Adipocyte (in vitro differentiated cells): Measurements from ENCODE around the gene MAGEB10.
"Not testable (repeated sequence)": the region's sequence is repeated elsewhere in the genome, so short reads cannot be mapped to it uniquely, and the experiment has no call there.

Experiments
- DNase-seq: peaks from one replicate; pipeline ENCODE4 v3.0.0-alpha.2; 2015; ENCODE audit warnings: low read depth
- H3K27me3 ChIP-seq: replicated peaks from 2 replicates; pipeline ENCODE4 v1.7.0; 2013; ENCODE audit warnings: mild to moderate bottlenecking, low read length, moderate library complexity; ENCODE audit not compliant: control insufficient read depth, insufficient read depth
- H3K36me3 ChIP-seq: 2 replicates; pipeline ENCODE4 v1.7.0; 2013; ENCODE audit warnings: low read length, mild to moderate bottlenecking, moderate library complexity; ENCODE audit not compliant: control insufficient read depth, insufficient read depth, severe bottlenecking
- H3K4me1 ChIP-seq: 2 replicates; pipeline ENCODE4 v1.7.0; 2013; ENCODE audit warnings: mild to moderate bottlenecking, low read length, moderate library complexity; ENCODE audit not compliant: control insufficient read depth, insufficient read depth
- H3K4me3 ChIP-seq: 2 replicates; pipeline ENCODE4 v1.7.0; 2013; ENCODE audit warnings: mild to moderate bottlenecking, low read length, moderate library complexity
- H3K9ac ChIP-seq: 2 replicates; pipeline ENCODE4 v1.7.0; 2013; ENCODE audit warnings: mild to moderate bottlenecking, low read length, moderate library complexity
- H3K9me3 ChIP-seq: 2 replicates; pipeline ENCODE4 v1.7.0; 2013; ENCODE audit warnings: mild to moderate bottlenecking, low read length, moderate library complexity; ENCODE audit not compliant: control insufficient read depth

Gene MAGEB10, protein sequence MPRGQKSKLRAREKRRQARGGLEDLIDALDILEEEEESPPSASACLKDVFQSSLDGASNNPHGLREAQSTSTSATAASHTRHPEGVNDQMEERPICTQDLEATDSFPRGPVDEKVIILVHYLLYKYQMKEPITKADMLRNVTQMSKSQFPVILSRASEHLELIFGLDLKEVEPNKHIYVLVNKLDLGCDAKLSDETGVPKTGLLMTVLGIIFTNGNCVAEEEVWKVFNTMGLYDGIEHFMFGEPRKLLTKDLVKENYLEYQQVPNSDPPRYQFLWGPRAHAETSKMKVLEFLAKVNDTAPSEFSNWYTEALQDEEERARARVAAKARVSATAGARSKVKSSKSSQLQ

DNA sequence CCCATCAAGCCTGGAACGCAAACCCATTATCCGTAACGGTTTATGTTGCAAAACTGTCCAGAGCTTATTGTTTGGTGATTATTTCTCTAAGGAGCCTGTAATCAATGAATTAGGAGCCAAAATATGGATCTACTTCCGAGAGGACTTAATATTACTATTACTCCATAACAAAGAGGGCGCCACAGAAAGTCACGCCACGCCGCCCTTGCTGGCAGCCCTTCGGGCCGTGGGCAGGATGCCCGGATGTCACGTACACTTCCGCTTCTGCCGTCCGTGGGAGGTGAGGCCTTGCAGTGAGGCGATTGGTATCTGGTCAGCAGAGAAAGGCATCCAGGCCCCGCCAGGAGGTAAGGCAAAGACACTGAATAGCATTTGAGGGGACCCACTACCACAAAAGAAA is at the start of gene MAGEB10:
Gene MAGEB10 (plus strand): TSS at position 301 of the 400 bp plus-strand sequence. CDS start 13,317 bp downstream, outside the sequence.
- Histone ChIP-seq H3K36me3 (no peaks in the 10 kb centered on the region), H3K27me3 (no peaks in the 10 kb centered on the region), H3K9ac (no peak within 1 kb of the TSS), H3K9me3 (no peaks in the 10 kb centered on the region), H3K4me3 (no peak within 1 kb of the TSS), H3K4me1 (no peaks in the 10 kb centered on the region)
- no peak for DNase-seq

DNA sequence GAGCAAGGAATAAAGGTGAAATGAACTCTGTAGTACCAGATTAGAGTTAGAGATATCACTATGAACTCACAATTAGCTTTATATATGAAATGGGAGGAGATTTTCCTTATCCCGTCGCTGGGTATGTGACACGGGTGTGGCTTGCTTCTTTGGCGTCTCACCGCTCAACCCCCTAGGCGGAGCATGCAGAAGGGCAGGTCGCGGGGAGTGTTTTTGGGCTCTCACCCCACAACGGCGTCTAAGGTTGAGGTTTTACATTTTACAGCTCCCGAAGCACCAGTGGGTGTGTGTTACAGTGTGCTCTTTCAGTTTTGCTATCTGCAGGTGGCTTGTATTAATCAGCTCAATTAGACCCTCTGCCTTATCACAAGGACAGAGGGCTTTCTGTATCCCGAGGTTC is 42.1 kb upstream of the MAGEB10 start:
- no peaks in the 10 kb centered on the region for H3K4me1 ChIP-seq
- H3K9ac ChIP-seq, result no peak overlapping the region
- DNase-seq, result no peak
- H3K27me3 ChIP-seq, result no peaks in the 10 kb centered on the region
- H3K4me3 ChIP-seq, result no peak overlapping the region
- no peaks in the 10 kb centered on the region for H3K36me3 ChIP-seq
- no peaks in the 10 kb centered on the region for H3K9me3 ChIP-seq

DNA sequence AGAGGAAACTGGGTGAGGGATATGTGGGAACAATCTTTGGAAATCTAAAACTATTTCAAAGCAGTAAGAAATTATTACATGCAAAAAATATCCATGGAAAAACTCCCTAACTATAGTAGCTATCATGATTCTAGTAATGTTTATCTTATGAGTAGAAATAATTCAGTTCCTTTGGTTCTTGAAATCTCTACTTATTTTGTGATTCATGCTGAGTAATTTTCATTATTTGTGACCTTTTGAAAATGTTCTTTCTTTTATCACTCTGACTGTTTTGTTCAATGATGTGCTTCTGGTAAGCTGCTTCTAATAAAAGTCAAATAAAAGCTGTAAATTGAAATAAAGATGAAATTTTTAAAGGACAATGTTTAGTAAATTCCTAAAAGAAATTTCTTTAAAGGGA is 40.4 kb upstream of the MAGEB10 start:
- Histone ChIP-seq H3K4me1 (no peaks in the 10 kb centered on the region), H3K9me3 (no peaks in the 10 kb centered on the region), H3K27me3 (no peaks in the 10 kb centered on the region), H3K9ac (no peak overlapping the region), H3K36me3 (no peaks in the 10 kb centered on the region), H3K4me3 (no peak overlapping the region)
- no peak for DNase-seq

DNA sequence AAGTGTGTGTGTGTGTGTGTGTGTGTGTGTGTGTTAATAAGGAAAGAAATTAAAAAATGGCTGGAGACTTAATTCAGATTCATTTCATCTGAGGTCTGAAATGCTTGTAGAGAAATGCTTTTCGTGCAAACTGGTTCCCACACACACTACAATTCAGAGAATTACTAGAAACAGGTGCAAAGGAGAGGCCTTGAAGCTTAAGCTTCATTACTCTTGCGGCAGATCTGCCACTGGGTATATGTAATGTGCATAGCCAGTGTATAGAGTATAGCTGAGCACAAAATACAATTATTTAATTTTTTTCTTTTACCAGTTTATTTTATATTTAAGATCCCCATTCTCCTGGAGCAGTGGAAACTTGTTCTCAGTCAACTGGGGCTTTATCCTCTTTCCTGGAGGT is 31.8 kb upstream of the MAGEB10 start:
- no peaks in the 10 kb centered on the region for H3K27me3 ChIP-seq
- no peaks in the 10 kb centered on the region for H3K4me1 ChIP-seq
- no peaks in the 10 kb centered on the region for H3K9me3 ChIP-seq
- no peak overlapping the region for H3K4me3 ChIP-seq
- DNase-seq, result no peak
- H3K36me3 ChIP-seq, result no peaks in the 10 kb centered on the region
- no peak overlapping the region for H3K9ac ChIP-seq

DNA sequence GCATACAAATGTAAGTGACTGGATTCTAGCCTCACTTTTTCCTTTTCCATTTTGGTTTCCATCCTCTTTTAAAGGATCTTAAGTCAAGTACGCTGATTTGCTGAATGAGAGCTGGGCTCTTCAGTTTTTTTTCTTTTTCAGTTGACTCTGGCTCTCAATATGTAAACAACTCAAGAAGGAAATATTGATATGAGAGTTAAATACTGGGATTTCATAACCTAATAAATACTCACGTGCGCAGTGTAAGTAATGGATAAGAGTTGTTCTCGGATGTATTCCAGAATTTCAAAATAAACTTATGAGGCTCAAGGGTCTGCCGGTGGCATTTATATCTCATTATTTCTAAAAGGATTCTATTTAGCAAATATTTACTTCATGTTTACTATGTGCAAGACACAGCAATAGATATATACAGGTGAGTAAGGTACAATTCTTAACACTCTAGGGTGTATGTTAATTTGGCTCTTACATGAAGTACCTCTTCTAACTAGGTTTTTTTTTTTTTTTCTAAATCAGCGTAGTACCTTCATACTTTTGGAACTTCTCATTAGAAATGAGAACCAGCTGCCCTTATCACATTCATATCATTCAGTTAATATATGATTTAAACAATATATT is 11.0 kb upstream of the MAGEB10 start:
- Histone ChIP-seq H3K4me1 (no peaks in the 10 kb centered on the region), H3K4me3 (no peak overlapping the region), H3K27me3 (no peaks in the 10 kb centered on the region), H3K9me3 (no peaks in the 10 kb centered on the region), H3K9ac (no peak overlapping the region), H3K36me3 (no peaks in the 10 kb centered on the region)
- DNase-seq, result no peak

DNA sequence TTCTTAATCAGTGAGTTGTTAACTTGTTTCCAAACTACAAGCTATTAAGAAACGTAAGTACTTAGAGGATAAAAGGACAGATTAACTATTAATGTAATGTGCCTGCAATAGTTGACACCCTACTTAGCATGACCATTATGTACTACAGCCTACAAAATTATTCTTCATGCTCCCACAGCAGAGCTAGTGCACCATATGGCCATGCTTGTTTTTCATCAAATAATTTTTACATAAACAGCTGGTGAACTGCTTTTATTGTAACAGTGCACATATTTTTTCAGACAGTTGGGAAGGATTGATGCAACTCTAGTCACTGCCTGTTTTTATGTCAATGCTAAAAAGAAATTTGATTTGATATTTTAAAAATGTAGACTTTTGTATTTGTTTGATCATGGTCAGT is 10.2 kb upstream of the MAGEB10 start:
- DNase-seq, result no peak
- Histone ChIP-seq H3K4me3 (no peak overlapping the region), H3K36me3 (no peaks in the 10 kb centered on the region), H3K4me1 (no peaks in the 10 kb centered on the region), H3K27me3 (no peaks in the 10 kb centered on the region), H3K9ac (no peak overlapping the region), H3K9me3 (no peaks in the 10 kb centered on the region)

DNA sequence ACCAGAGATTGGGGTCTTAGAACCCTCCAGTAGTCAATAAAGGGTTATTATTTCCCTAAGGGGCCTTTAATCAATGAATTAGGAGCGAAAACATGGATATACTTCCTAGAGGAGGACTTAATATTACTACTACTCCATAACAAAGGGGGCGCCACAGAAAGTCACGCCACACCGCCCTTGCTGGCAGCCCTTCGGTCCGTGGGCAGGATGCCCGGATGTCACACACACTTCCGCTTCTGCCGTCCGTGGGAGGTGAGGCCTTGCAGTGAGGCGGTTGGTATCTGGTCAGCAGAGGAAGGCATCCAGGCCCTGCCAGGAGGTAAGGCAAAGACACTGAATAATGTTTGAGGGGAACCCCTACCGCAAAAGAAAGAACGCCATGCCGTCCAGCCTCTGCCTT is 436 bp downstream of the MAGEB10 start:
- H3K4me3 ChIP-seq, result no peak overlapping the region
- DNase-seq, result no peak
- no peaks in the 10 kb centered on the region for H3K36me3 ChIP-seq
- H3K9me3 ChIP-seq, result no peaks in the 10 kb centered on the region
- no peaks in the 10 kb centered on the region for H3K27me3 ChIP-seq
- H3K9ac ChIP-seq, result no peak overlapping the region
- H3K4me1 ChIP-seq, result no peaks in the 10 kb centered on the region

DNA sequence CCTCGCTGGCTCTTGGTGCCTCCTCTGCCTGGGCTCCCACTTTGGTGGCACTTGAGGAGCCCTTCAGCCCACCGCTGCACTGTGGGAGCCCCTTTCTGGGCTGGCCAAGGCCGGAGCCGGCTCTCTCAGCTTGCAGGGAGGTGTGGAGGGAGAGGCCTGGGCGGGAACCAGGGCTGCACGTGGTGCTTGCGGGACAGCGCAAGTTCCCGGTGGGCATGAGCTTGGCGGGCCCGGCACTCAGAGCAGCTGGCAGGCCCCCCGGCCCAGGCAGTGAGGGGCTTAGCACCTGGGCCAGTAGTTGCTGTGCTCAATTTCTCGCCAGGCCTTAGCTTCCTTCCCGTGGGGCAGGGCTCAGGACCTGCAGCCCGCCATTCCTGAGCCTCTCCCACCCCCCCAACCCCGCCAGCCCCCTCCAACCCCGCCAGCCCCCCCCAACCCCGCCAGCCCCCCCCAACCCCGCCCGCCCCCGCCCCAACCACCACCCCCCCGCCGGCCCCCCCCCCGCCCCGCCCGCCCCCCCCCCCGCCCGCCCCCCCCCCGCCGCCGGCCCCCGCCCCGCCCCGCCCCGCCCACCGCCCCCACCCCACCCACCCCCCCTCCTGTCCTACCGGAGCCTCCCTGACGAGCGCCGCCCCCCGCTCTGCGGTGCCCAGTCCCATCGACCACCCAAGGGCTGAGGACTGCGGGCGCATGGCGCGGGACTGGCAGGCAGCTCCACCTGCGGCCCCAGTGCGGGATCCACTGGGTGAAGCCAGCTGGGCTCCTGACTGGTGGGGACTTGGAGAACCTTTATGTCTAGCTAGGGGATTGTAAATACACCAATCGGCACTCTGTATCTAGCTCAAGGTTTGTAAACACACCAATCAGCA is 1.4 kb downstream of the MAGEB10 start:
- H3K27me3 ChIP-seq, H3K4me1 ChIP-seq, H3K9me3 ChIP-seq, H3K9ac ChIP-seq, DNase-seq, H3K4me3 ChIP-seq, H3K36me3 ChIP-seq: not testable (repeated sequence)

DNA sequence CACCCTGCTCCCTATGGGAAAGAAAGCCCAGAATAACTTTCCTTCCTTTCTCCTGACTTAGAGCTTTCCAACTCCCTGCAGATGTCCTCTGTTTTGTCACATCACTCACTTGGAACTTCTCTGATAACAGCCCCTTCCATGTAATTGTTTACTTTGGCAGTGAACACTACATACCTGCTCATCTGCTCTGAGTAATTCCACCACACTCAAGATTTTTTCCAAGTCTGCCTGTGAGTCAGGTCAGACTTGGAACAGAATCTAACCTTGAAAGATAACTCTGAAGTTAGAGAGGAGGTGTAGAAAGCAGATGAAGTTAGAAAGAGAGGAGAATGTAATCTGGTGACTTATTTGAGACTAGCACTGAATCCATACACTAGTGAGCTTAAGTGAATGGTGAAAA is 7.4 kb downstream of the MAGEB10 start:
- Histone ChIP-seq H3K36me3 (no peaks in the 10 kb centered on the region), H3K4me1 (no peaks in the 10 kb centered on the region), H3K27me3 (peaks cover 2% of the 10 kb centered on the region), H3K9me3 (no peaks in the 10 kb centered on the region), H3K9ac (no peak overlapping the region), H3K4me3 (no peak overlapping the region)
- DNase-seq, result no peak

DNA sequence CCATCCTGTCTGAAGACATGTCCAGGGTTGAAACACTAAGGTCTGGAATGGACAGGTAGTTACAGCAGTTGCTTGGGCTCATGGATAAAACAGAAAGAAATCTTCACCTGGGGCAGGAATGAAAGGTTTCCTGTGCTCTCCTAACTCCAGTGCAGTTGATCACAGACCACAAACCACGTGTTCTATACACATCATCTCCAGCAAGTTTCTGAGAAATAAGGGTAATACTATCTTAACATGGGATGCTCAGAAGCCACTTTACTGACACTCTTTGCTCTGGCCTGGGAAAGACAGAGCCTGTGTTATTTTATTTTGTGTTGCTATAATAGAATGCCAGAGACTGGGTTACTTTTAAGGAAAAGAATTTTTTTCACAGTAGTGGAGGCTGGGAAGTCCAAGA is 16.0 kb downstream of the MAGEB10 start:
- no peak overlapping the region for H3K4me3 ChIP-seq
- no peaks in the 10 kb centered on the region for H3K4me1 ChIP-seq
- H3K27me3 ChIP-seq, result peaks cover 8% of the 10 kb centered on the region
- no peak for DNase-seq
- H3K36me3 ChIP-seq, result no peaks in the 10 kb centered on the region
- H3K9me3 ChIP-seq, result no peaks in the 10 kb centered on the region
- no peak overlapping the region for H3K9ac ChIP-seq

DNA sequence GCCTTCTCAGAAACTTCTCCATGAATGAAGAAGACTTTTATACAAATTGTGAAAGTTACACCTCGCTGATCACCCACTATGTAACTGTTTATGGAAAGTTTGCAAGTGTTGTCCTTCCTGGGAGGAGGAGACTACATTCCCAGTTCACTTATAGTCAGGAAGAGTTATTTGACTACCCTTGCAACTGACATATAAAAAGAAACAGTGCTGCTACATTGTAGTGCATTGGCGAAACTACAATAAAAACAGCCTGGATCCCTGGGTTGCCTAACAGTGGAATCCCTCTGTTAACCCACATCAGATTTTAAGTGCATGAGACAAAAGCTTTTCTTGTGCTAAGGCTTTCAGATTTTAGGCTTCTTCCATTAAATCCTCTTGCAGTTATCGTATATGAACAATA is 30.4 kb downstream of the MAGEB10 start:
- H3K4me3 ChIP-seq, result no peak overlapping the region
- no peaks in the 10 kb centered on the region for H3K4me1 ChIP-seq
- DNase-seq, result peak; percentile 4
- peaks cover 6% of the 10 kb centered on the region for H3K27me3 ChIP-seq
- H3K9me3 ChIP-seq, result no peaks in the 10 kb centered on the region
- no peak overlapping the region for H3K9ac ChIP-seq
- no peaks in the 10 kb centered on the region for H3K36me3 ChIP-seq
